ENCODE results near the gene PSMF1. TPM values are rescaled to one million over a fixed set of nuclear protein-coding genes. Genes with fewer than 3 reads are reported as not detected.

PSMF1 gene
- total and polyA plus RNA-seq, 2 of the 13 experiments (the other 11 are each of a cell fraction or from before 2014, with no cell fraction given): 82.5 to 86.0 TPM

GRCh38 chr20:1165941-1166340 lies 47.5 kb downstream of the PSMF1 start (continued):
- TF ChIP-seq RERE (CRISPR knock-in tag; IDR thresholded peaks at IDR 0.05; ENCODE audit: low read depth) (no peak), HOXA3 (CRISPR knock-in tag; IDR thresholded peaks at IDR 0.05) (no peak), POLR2AphosphoS2 (IDR thresholded peaks at IDR 0.05; ENCODE audit: low read depth, low read length) (peak; percentile 49; the same call in 1 of the 2 replicates), AKNA (CRISPR knock-in tag; IDR thresholded peaks at IDR 0.05; ENCODE audit: borderline replicate concordance) (no peak), SIN3A (IDR thresholded peaks at IDR 0.05; ENCODE audit: borderline replicate concordance, low read depth, low read length) (no peak), NFYB (CRISPR knock-in tag; IDR thresholded peaks at IDR 0.05) (no peak), PLRG1 (conservative IDR thresholded peaks at IDR 0.05) (no peak), RARA (CRISPR knock-in tag; IDR thresholded peaks at IDR 0.05) (peak; percentile 86), SCMH1 (CRISPR knock-in tag; IDR thresholded peaks at IDR 0.05; ENCODE audit: borderline replicate concordance) (no peak), SNAPC4 (CRISPR knock-in tag; IDR thresholded peaks at IDR 0.05) (no peak), ZBTB20 (CRISPR knock-in tag; IDR thresholded peaks at IDR 0.05; ENCODE audit: borderline replicate concordance, low read depth) (no peak), SP140L (CRISPR knock-in tag; IDR thresholded peaks at IDR 0.05; ENCODE audit: borderline replicate concordance) (no peak), IKZF4 (CRISPR knock-in tag; IDR thresholded peaks at IDR 0.05; ENCODE audit: borderline replicate concordance, low read depth, not compliant biosample characterization) (no peak)
